ENCODE data around the gene HEBP1.

HEBP1 gene

GRCh38 chr12:12990700-12991468 is 9.2 kb downstream of the HEBP1 start:
- DNase-seq: no peak

- no peak for DNase-seq
Observed at GRCh38 chr12:12987421-12987820, 12.6 kb downstream of the HEBP1 start.

GRCh38 chr12:12986775-12987331 is 13.2 kb downstream of the HEBP1 start:
- no peak for DNase-seq

- no peak for DNase-seq
Observed at GRCh38 chr12:12985817-12986408, 14.2 kb downstream of the HEBP1 start.

- no peak for DNase-seq
Observed at GRCh38 chr12:12984149-12984548, 15.9 kb downstream of the HEBP1 start.

- DNase-seq: peak in 6 of 14 donors; percentile 9 to 46 (median 19)
Observed at GRCh38 chr12:12983420-12984035, 16.5 kb downstream of the HEBP1 start.

GRCh38 chr12:12982331-12982730 is 17.7 kb downstream of the HEBP1 start:
- no peak for DNase-seq

GRCh38 chr12:12979731-12980259 is 20.3 kb downstream of the HEBP1 start:
- peak in 1 of 14 donors; percentile 9 for DNase-seq

- DNase-seq: no peak
Observed at GRCh38 chr12:12979126-12979525, 20.9 kb downstream of the HEBP1 start.

GRCh38 chr12:12977231-12977630 is 22.8 kb downstream of the HEBP1 start:
- DNase-seq: no peak

- peak in 2 of 14 donors; percentile 12 to 29 for DNase-seq
Observed at GRCh38 chr12:12976366-12976765, 23.7 kb downstream of the HEBP1 start.

- DNase-seq: peak in 7 of 14 donors; percentile 14 to 55 (median 35)
Observed at GRCh38 chr12:12975322-12976077, 24.6 kb downstream of the HEBP1 start.

GRCh38 chr12:12974211-12974610 is 25.9 kb downstream of the HEBP1 start:
- DNase-seq: no peak

- no peak for DNase-seq
Observed at GRCh38 chr12:12973019-12973418, 27.0 kb downstream of the HEBP1 start.

- no peak for DNase-seq
Observed at GRCh38 chr12:12965836-12966235, 34.2 kb downstream of the HEBP1 start.

- DNase-seq: no peak
Observed at GRCh38 chr12:12964255-12964654, 35.8 kb downstream of the HEBP1 start.

GRCh38 chr12:12960639-12961209 is 39.3 kb downstream of the HEBP1 start:
- DNase-seq: no peak

GRCh38 chr12:12958886-12959285 is 41.2 kb downstream of the HEBP1 start:
- DNase-seq: no peak

GRCh38 chr12:12954878-12955625 is 45.0 kb downstream of the HEBP1 start:
- DNase-seq: no peak

- no peak for DNase-seq
Observed at GRCh38 chr12:12954356-12954755, 45.7 kb downstream of the HEBP1 start.

- DNase-seq: no peak
Observed at GRCh38 chr12:12952036-12952435, 48.0 kb downstream of the HEBP1 start, which contains the start of gene GPRC5D. TSS of gene GPRC5D (minus strand) at chr12:12952170. CDS start at chr12:12950384, 1,786 bp downstream.
